NCI-H510A treated with DMSO at 0.1 percent for 48 hours (cell line): ENCODE results near the gene MYO1H.
"Not testable (repeated sequence)": the region's sequence is repeated elsewhere in the genome, so short reads cannot be mapped to it uniquely, and the experiment has no call there.

Experiments used
- DNase-seq: peaks from one replicate; lab custom pipeline; 2025; lab: John Stamatoyannopoulos, UW

Gene MYO1H

DNA sequence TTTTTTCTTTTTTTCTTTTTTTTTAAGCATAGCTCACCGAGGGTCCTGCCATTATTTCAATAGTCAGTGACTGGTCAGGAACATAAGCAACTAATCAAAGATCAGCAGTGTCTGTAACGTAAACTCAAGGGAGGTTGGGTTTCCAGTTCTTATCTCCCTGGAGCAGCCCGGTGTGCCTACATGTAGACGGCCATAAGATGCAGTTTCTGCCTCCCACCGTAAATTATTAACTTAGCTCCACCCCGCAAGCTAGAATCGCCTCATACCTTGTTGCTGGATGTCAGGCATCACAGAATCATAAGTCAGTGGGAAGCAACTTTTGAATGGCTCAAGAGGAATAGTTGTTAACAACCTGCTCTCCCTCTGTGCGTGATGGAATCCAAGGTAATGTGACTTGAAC, at the start of gene MYO1H:
MYO1H (plus strand) TSS at position 312 of the 400 bp plus-strand sequence; CDS start at position 373, 61 bp downstream.
- no peak for DNase-seq

DNA sequence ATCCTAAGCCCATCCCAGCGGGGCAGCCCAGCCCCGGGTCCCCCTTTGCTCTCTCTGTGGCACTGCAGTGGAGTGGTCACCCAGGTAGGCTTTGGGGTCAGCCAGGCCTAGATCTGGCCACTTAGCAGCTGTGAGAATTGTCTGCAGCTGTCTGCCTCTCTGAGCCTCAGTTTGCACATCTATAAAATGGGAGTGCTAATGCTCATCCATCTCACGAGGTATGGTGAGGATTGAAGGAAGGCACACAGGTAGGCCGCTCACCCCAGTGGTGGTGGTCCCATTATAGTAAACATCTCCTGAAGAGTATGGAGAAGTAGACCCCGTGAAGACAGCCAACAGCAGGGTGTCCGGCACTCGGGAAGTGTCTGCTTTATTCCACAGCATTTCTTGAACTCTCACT, 47.9 kb upstream of the MYO1H start:
- no peak for DNase-seq

GRCh38 chr12:109301643-109302168, 46.0 kb upstream of the MYO1H start:
- no peak for DNase-seq

GRCh38 chr12:109302358-109302757, 45.3 kb upstream of the MYO1H start:
- no peak for DNase-seq

DNA sequence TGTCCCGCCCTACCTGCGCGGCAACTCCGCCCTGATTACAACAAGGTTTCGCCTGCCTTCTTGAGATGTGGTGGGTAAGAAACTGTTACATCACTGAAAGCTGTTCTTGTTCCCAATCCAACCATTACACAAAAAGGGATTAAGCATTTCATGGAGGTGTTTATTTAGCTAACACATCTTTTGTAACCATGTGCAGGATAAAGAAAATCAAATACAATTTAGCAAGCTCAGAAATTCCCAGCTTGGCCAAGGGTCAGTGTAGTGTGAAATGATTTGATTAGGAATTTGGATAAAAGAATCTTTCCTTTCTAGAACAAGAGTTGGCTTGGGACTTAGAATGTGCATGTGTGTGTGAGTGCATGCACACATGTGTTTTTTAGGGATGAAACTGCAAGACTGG, 44.9 kb upstream of the MYO1H start:
- DNase-seq = no peak

- DNase-seq = no peak
Observed at GRCh38 chr12:109304485-109304884, 43.2 kb upstream of the MYO1H start.

DNA sequence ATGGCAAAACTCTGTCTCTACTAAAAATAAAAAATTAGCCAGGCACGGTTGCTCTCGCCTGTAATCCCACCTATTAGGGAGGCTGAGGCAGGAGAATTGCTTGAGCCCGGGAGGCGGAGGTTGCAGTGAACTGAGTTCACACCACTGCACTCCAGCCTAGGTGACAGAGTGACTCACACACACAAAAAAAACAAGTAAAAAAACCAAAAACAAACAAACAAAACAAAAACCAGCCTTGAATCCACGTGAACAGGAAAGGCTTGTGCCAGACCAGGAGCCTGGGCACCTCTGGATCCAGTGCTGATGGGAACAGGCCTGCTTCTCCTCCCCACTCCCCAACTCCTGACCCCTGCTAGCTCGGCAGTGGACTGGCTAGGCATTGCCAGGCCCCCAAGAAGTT, 42.2 kb upstream of the MYO1H start:
- DNase-seq = no peak

- no peak for DNase-seq
Observed at GRCh38 chr12:109307051-109307450, 40.6 kb upstream of the MYO1H start.

DNA sequence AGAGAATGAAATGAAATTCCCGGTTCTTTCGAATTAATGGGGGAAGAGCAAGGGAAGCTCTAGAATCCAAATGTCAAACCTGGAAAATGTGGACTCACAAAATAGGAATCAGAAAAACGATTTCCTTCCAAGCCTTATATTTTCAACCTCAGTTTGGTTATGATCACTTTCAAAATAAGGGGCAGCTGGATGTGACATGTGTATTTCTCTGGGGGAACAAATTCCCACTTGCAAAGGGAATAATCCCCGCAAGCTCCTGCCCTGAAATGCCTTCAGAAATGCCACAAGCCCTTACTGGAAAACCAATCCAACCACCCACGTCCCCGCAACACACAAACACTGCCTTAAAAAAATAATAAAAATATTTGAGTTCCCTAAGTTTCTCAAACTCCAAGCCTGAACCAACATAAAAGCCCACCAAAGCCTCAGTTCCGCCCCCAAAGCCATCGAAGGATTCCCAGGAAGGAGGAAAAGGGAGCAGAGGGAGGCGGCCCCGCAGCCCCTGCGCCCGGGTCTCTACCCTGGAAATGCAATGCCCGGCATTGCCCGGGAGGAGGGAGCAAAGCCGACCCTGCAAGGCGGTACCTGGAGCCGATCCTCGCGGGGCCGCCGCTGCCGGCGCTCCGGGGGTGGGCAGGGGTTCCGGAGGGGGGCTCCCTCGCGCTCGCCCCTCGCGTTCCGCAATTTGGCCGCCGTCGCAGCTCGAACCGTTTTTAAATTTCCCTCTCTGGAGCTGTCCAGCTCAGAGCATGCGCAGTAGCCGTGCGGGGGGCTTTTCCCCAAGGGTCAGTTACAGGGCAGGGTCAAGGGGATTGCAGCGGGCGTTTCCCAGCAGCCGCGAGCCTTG, 38.9 kb upstream of the MYO1H start, which contains the start of gene FOXN4:
FOXN4 (minus strand) TSS at position 751 of the 847 bp plus-strand sequence. CDS start 963 bp downstream, outside the sequence.
- DNase-seq = no peak

GRCh38 chr12:109309381-109310246, 38.1 kb upstream of the MYO1H start:
- DNase-seq = no peak

DNA sequence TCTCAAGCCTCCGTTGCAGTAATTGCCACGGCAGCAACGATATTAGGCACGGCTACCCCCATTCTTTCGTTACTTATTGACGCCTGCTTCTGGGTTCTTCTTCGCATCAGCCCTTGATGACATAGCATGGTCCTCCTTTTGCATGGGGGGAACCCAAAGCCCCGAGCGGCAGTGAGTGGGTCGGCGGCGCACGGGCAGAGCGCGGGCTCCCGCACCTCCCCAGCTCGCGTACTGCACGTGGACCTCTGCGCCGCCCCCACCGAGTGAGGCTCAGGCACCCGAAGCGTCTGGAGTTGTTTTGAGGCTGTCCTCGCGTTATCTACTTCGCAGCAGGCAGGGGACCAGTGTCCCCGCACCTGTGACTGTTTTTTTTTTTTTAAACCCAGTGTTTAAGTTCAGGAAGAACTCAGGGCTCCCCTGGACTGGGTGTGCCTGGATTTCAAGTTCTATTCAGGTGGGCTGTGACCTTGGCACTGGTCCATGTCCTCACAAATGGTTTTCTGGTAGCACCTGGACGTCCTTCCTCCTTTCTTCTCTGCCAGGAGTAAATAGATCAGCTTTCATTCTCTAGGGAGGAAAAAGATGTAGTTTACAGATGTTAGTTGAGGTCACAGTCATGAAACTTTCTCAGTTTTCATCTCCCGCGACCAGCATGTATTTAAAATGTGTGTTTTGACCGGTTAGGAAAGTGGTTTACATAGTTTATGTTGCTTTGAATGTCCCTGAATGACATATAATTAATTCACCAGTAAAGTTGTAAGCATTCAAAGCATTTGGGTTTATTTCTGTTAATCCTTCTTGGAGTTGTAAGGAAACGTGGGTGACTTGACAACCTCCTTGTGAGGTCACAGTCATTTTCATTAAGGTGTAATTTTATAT, 37.2 kb upstream of the MYO1H start:
- peak; percentile 34 for DNase-seq

DNA sequence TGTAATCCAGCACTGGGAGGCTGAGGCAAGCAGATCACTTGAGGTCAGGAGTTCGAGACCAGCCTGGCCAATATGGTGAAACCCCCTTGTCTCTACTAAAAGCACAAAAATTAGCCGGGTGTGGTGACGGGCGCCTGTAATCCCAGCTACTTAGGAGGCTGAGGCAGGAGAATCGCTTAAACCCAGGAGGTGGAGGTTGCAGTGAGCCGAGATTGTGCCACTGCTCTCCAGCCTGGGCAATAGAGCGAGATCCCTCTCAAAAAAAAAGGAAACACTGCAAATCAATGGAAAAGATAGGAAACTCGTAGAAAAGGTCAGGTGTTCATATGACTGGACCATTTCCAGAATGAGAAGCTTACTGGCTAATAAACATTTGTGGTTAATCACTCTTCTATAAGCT, 26.4 kb upstream of the MYO1H start:
- not testable (repeated sequence) for DNase-seq

DNA sequence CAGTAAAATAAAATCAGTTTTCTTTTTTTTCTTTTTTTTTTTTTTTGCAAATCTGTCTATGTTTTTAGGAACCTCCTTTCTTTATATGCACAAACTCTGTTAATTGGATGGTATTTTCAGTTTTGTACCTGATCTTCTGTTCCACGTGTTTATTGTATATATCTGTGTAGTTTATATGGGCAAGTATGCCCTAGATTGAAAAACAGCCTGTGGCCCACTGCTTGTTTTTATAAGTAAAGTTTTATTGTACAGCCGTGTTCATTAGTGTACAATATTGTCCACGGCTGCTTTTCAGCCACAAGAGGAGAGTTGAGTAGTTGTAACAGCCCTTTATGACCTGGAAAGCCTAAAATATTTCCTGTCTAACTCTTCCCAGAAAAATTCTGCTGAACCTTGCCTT, 18.7 kb upstream of the MYO1H start:
- no peak for DNase-seq

DNA sequence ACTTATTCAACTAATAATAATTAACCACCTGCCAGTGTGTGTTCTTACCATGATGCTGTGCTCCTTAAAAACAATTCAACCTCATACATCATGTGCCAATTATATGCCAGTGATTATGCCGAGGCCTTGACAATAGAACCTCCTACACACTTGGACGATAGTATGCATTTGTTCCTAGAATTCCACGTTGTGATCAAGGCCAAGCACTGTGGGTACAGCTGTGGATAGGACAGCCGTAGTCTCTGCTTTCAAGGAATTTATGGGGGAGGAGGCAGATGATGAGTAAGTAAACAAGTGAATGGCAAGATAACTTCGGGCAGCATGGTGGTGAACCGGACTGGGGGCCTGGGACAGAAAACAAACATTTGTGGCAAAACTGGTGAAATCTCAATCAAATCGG, 18.0 kb upstream of the MYO1H start:
- no peak for DNase-seq

GRCh38 chr12:109330282-109331230, 17.1 kb upstream of the MYO1H start:
- no peak for DNase-seq

- DNase-seq = no peak
Observed at GRCh38 chr12:109331301-109331952, 16.3 kb upstream of the MYO1H start.

- no peak for DNase-seq
Observed at GRCh38 chr12:109334887-109335286, 12.8 kb upstream of the MYO1H start.

DNA sequence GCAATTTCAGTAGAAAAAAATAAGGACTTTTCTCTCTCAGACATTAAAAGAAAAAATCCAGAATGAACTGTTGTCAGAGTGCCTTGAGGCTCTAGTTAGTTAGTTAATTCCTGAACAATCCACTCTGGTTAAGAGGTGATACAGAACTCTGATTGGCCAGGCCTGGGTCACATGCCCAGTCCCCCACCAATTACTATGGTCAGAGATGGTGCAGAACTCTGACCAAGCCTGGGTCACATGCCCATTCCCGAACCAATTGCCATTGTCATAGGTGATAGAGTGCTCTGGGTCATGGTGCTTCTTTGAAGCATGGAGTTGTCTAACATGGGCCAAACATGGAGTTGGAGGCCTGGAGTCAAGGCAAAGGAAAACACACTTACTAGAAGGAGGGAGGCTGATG, 11.1 kb upstream of the MYO1H start:
- no peak for DNase-seq

DNA sequence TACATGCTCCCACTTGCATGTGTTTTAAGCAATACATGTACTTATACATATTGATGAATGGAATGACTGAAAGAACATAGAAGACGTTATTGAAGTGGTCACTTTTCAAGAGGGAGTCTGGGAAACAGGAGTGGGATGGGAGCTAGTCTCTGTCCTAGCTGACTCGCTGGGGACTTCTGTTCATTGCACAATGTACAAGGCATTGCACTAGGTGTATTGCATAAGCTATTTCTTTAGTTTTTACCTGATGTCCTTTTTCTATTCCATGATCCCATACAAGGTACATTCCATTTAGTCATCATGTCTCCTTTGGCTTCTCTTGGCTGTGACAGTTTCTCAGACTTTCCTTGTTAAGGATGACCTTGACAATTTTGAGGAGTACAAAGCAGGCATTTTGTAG, 4.0 kb upstream of the MYO1H start:
- no peak for DNase-seq

- no peak for DNase-seq
Observed at GRCh38 chr12:109345428-109345827, 2.3 kb upstream of the MYO1H start.
